ENCODE data around the gene SMYD2.

SMYD2 gene

GRCh38 chr1:214330222-214330621 lies 49.3 kb downstream of the SMYD2 start:
- no peak for FAIRE-seq

- no peak for FAIRE-seq
Measured at GRCh38 chr1:214330715-214331114, 49.8 kb downstream of the SMYD2 start.

GRCh38 chr1:214331180-214331579 lies 50.2 kb downstream of the SMYD2 start:
- no peak for FAIRE-seq

- FAIRE-seq: no peak
Measured at GRCh38 chr1:214331827-214332423, 51.0 kb downstream of the SMYD2 start.

- no peak for FAIRE-seq
Measured at GRCh38 chr1:214332946-214333798, 52.2 kb downstream of the SMYD2 start.

- no peak for FAIRE-seq
Measured at GRCh38 chr1:214335567-214335966, 54.6 kb downstream of the SMYD2 start.

- no peak for FAIRE-seq
Measured at GRCh38 chr1:214337015-214337414, 56.1 kb downstream of the SMYD2 start.

- FAIRE-seq: no peak
Measured at GRCh38 chr1:214337511-214337910, 56.6 kb downstream of the SMYD2 start.

GRCh38 chr1:214338212-214338611 lies 57.3 kb downstream of the SMYD2 start:
- FAIRE-seq: no peak

GRCh38 chr1:214341459-214341858 lies 60.5 kb downstream of the SMYD2 start:
- FAIRE-seq: no peak

- FAIRE-seq: no peak
Measured at GRCh38 chr1:214341932-214342331, 61.0 kb downstream of the SMYD2 start.

- no peak for FAIRE-seq
Measured at GRCh38 chr1:214342525-214342924, 61.6 kb downstream of the SMYD2 start.

- FAIRE-seq: no peak
Measured at GRCh38 chr1:214344897-214345296, 63.9 kb downstream of the SMYD2 start.

GRCh38 chr1:214349008-214349407 lies 68.0 kb downstream of the SMYD2 start:
- no peak for FAIRE-seq

GRCh38 chr1:214349781-214350180 lies 68.8 kb downstream of the SMYD2 start:
- no peak for FAIRE-seq

GRCh38 chr1:214351551-214352277 lies 70.8 kb downstream of the SMYD2 start:
- no peak for FAIRE-seq

- FAIRE-seq: no peak
Measured at GRCh38 chr1:214352838-214353237, 71.9 kb downstream of the SMYD2 start.

- no peak for FAIRE-seq
Measured at GRCh38 chr1:214354440-214355148, 73.6 kb downstream of the SMYD2 start.

GRCh38 chr1:214360116-214360515 lies 79.2 kb downstream of the SMYD2 start:
- FAIRE-seq: no peak

- no peak for FAIRE-seq
Measured at GRCh38 chr1:214360525-214361164, 79.7 kb downstream of the SMYD2 start.

GRCh38 chr1:214361636-214362035 lies 80.7 kb downstream of the SMYD2 start:
- FAIRE-seq: no peak

GRCh38 chr1:214362188-214362882 lies 81.4 kb downstream of the SMYD2 start:
- no peak for FAIRE-seq

All from endometrium (tissue), 2 donors.